Trophoblast cell (in vitro differentiated cells and primary cell): Measurements from ENCODE around the gene FNDC3B.

ENCODE experiments used
- DNase-seq, 2 donors: peaks; one replicate each; pipeline ENCODE4 v3.0.0-alpha.2; 2016
- H2AFZ ChIP-seq: 2 replicates; pipeline ENCODE4 v1.6.1; 2013; ENCODE audit warnings: low read length, moderate library complexity, mild to moderate bottlenecking; ENCODE audit not compliant: insufficient read depth, poor library complexity
- H2AK5ac ChIP-seq: 2 replicates; pipeline ENCODE4 v1.6.1; 2013; ENCODE audit warnings: mild to moderate bottlenecking, low read length
- H2BK120ac ChIP-seq: 2 replicates; pipeline ENCODE4 v1.6.1; 2013; ENCODE audit warnings: low read length, mild to moderate bottlenecking, moderate library complexity; ENCODE audit not compliant: insufficient read depth, poor library complexity
- H2BK12ac ChIP-seq: 2 replicates; pipeline ENCODE4 v1.6.1; 2013; ENCODE audit warnings: mild to moderate bottlenecking, low read length, moderate library complexity
- H2BK5ac ChIP-seq: 2 replicates; pipeline ENCODE4 v1.6.1; 2013; ENCODE audit warnings: low read length, low read depth, moderate library complexity, mild to moderate bottlenecking; ENCODE audit not compliant: poor library complexity
- H3K14ac ChIP-seq: 2 replicates; pipeline ENCODE4 v1.6.1; 2013; ENCODE audit warnings: mild to moderate bottlenecking, low read length
- H3K18ac ChIP-seq: 2 replicates; pipeline ENCODE4 v1.6.1; 2013; ENCODE audit warnings: mild to moderate bottlenecking, low read length
- H3K23ac ChIP-seq: 2 replicates; pipeline ENCODE4 v1.6.1; 2013; ENCODE audit warnings: low read length
- H3K27ac ChIP-seq: 2 replicates; pipeline ENCODE4 v1.5.1; 2013; ENCODE audit warnings: low read depth, mild to moderate bottlenecking, inconsistent platforms, low read length, moderate library complexity
- H3K27me3 ChIP-seq: 2 replicates; pipeline ENCODE4 v1.6.1; 2013; ENCODE audit warnings: inconsistent platforms, mild to moderate bottlenecking, low read length, moderate library complexity; ENCODE audit not compliant: insufficient read depth
- H3K36me3 ChIP-seq, 2 experiments: 1 replicate in 1 of 2; 2 replicates in 1 of 2; pipeline ENCODE4 v1.6.1; 2013; ENCODE audit warnings: low read length in 2 of 2, mild to moderate bottlenecking in 2 of 2, moderate library complexity in 1 of 2; ENCODE audit not compliant: insufficient read depth in 2 of 2, control insufficient read depth in 1 of 2
- H3K4ac ChIP-seq: 2 replicates; pipeline ENCODE4 v1.6.1; 2013; ENCODE audit warnings: low read depth, mild to moderate bottlenecking, low read length, moderate library complexity
- H3K4me1 ChIP-seq, 2 experiments: 1 replicate in 1 of 2; 2 replicates in 1 of 2; pipeline ENCODE4 v1.6.1; 2013; ENCODE audit warnings: low read length in 2 of 2, mild to moderate bottlenecking in 2 of 2, moderate library complexity in 1 of 2; ENCODE audit not compliant: insufficient read depth in 2 of 2, control insufficient read depth in 1 of 2
- H3K4me2 ChIP-seq: 2 replicates; pipeline ENCODE4 v1.6.1; 2013; ENCODE audit warnings: inconsistent platforms, mild to moderate bottlenecking, low read length, moderate library complexity
- H3K4me3 ChIP-seq: 2 replicates; pipeline ENCODE4 v1.5.1; 2013; ENCODE audit warnings: mild to moderate bottlenecking, low read depth, low read length, inconsistent platforms
- H3K79me1 ChIP-seq: one replicate; pipeline ENCODE4 v1.6.1; 2013; ENCODE audit warnings: low read length
- H3K79me2 ChIP-seq: 2 replicates; pipeline ENCODE4 v1.6.1; 2013; ENCODE audit warnings: low read length, mild to moderate bottlenecking; ENCODE audit not compliant: control insufficient read depth, insufficient read depth, poor library complexity
- H3K9ac ChIP-seq: 2 replicates; pipeline ENCODE4 v1.6.1; 2013; ENCODE audit warnings: mild to moderate bottlenecking, low read length
- H3K9me3 ChIP-seq: 2 replicates; pipeline ENCODE4 v1.6.1; 2013; ENCODE audit warnings: low read depth, mild to moderate bottlenecking, control low read depth, inconsistent platforms, low read length; ENCODE audit not compliant: insufficient read depth
- H4K12ac ChIP-seq: 2 replicates; pipeline ENCODE4 v1.6.1; 2013; ENCODE audit warnings: low read depth, mild to moderate bottlenecking, low read length, moderate library complexity
- H4K8ac ChIP-seq: 2 replicates; pipeline ENCODE4 v1.6.1; 2013; ENCODE audit warnings: low read depth, mild to moderate bottlenecking, low read length, moderate library complexity
- H4K91ac ChIP-seq: one replicate; pipeline ENCODE4 v1.6.1; 2013; ENCODE audit warnings: low read depth, mild to moderate bottlenecking, low read length, moderate library complexity
- WGBS: extraction: QIAGEN DNeasy Blood & Tissue Kit; methylation state at CpG from one replicate; pipeline ENCODE4 v1.1.7; 2013; ENCODE audit warnings: missing lambda C conversion rate; ENCODE audit not compliant: insufficient read length, insufficient coverage; ENCODE audit errors: extremely low coverage; 5-methylcytosine and 5-hydroxymethylcytosine counted together

FNDC3B gene

DNA sequence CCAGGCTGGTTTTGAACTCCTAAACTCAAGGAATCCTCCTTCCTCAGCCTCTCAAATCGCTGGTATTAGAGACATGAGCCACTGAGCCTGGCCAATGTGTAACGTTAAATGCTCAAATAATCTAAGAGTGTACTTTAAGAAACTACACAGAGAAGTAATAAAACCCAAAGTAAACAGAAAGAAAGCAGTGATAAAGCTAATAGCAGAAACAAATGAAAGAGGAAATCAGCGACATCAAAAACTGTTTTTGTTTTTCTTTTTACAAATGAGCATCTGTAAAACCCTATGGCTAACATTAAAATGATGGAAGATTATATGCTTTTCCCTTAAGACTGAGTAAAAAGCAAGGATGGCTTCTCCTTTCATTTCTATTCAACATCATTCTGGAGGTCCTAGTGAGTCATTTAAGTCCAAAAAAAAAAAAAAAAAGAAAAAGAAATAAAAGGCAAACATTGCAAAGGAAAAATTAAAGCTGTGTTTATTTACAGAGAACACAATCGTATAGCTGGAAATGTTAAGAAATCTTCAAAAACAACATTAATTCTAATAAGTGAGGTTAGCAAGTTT, 36.8 kb upstream of the FNDC3B start:
- no peak overlapping the region for H2BK5ac ChIP-seq
- no peak overlapping the region for H2BK12ac ChIP-seq
- no peak overlapping the region for H2AFZ ChIP-seq
- H3K9ac ChIP-seq: no peak overlapping the region
- no peak overlapping the region for H3K23ac ChIP-seq
- no CpG with 5 or more reads among the region's 4 CpGs for WGBS
- H3K4me3 ChIP-seq: no peak overlapping the region
- no peak overlapping the region for H3K4me2 ChIP-seq
- no peak overlapping the region for H4K91ac ChIP-seq
- no peak overlapping the region for H3K27ac ChIP-seq
- no peaks in the 10 kb centered on the region for H3K79me1 ChIP-seq
- H3K79me2 ChIP-seq: no peaks in the 10 kb centered on the region
- H4K8ac ChIP-seq: no peak overlapping the region
- DNase-seq: no peak
- no peak overlapping the region for H2BK120ac ChIP-seq
- H3K4me1 ChIP-seq: no peaks in the 10 kb centered on the region
- H3K18ac ChIP-seq: no peak overlapping the region
- no peaks in the 10 kb centered on the region for H3K9me3 ChIP-seq
- H3K4ac ChIP-seq: no peak overlapping the region
- no peaks in the 10 kb centered on the region for H3K36me3 ChIP-seq
- no peak overlapping the region for H4K12ac ChIP-seq
- H2AK5ac ChIP-seq: no peak overlapping the region
- H3K14ac ChIP-seq: no peak overlapping the region
- no peaks in the 10 kb centered on the region for H3K27me3 ChIP-seq

GRCh38 chr3:172003146-172003545, 36.2 kb upstream of the FNDC3B start:
- H4K12ac ChIP-seq: no peak overlapping the region
- H4K91ac ChIP-seq: no peak overlapping the region
- H3K9me3 ChIP-seq: no peaks in the 10 kb centered on the region
- no peaks in the 10 kb centered on the region for H3K79me1 ChIP-seq
- no peak overlapping the region for H2BK120ac ChIP-seq
- H3K23ac ChIP-seq: no peak overlapping the region
- H2AK5ac ChIP-seq: no peak overlapping the region
- no peak overlapping the region for H3K18ac ChIP-seq
- H3K27me3 ChIP-seq: no peaks in the 10 kb centered on the region
- H2AFZ ChIP-seq: no peak overlapping the region
- no peak overlapping the region for H3K4me3 ChIP-seq
- no peak overlapping the region for H3K27ac ChIP-seq
- no CpG with 5 or more reads among the region's 6 CpGs for WGBS
- H3K4me2 ChIP-seq: no peak overlapping the region
- H3K9ac ChIP-seq: no peak overlapping the region
- no peak overlapping the region for H4K8ac ChIP-seq
- H3K4me1 ChIP-seq: no peaks in the 10 kb centered on the region
- H3K79me2 ChIP-seq: no peaks in the 10 kb centered on the region
- H3K36me3 ChIP-seq: no peaks in the 10 kb centered on the region
- no peak for DNase-seq
- H3K14ac ChIP-seq: no peak overlapping the region
- no peak overlapping the region for H2BK5ac ChIP-seq
- H2BK12ac ChIP-seq: no peak overlapping the region
- H3K4ac ChIP-seq: no peak overlapping the region

DNA sequence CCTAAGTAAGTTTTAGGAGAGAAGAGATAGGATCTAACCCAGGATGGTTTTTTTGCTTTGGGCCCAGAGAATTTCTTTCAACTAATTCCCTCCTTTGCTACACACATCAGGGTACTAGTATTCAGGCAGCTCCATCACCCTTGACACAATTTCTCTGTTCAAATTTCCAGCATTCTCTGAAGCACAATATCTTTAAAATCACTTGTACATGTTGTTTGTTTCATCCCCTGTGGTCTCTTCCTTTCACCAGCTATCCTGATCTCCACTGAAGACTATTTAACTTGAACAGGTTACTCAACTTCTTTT, 32.4 kb upstream of the FNDC3B start:
- Histone ChIP-seq H3K27ac (no peak overlapping the region), H3K9ac (no peak overlapping the region), H4K91ac (no peak overlapping the region), H3K9me3 (no peaks in the 10 kb centered on the region), H3K79me1 (no peaks in the 10 kb centered on the region), H2AFZ (no peak overlapping the region), H2AK5ac (no peak overlapping the region), H4K12ac (no peak overlapping the region), H3K36me3 (no peaks in the 10 kb centered on the region), H3K4me1 (no peaks in the 10 kb centered on the region), H3K18ac (no peak overlapping the region), H3K4me2 (no peak overlapping the region), H3K4ac (no peak overlapping the region), H2BK12ac (no peak overlapping the region), H3K79me2 (no peaks in the 10 kb centered on the region), H3K4me3 (no peak overlapping the region), H2BK5ac (no peak overlapping the region), H4K8ac (no peak overlapping the region), H2BK120ac (no peak overlapping the region), H3K23ac (no peak overlapping the region), H3K27me3 (no peaks in the 10 kb centered on the region), H3K14ac (no peak overlapping the region)
- peak; percentile 70 to 93 for DNase-seq

DNA sequence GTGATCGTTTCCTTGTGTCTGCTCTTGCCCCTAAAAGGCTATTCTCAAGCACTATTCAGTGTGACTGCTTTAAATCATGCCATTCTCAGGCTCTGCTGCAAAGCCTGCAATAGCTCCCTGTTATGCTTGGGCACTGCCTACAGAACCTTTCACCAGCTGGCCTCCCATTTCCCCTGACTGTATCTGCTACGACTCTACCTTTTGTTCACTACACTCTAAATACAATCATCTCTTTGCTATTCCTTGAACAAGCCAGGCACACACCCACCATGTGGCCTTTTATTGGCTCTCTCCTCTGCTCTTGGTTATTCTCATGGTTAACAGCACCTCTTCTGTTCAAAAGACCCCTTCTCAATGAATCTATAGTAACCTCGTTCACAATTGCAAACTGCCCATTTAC, 29.6 kb upstream of the FNDC3B start:
- WGBS: no CpG with 5 or more reads among the region's 3 CpGs
- Histone ChIP-seq H4K12ac (no peak overlapping the region), H4K91ac (no peak overlapping the region), H2BK120ac (no peak overlapping the region), H2AFZ (no peak overlapping the region), H3K4ac (no peak overlapping the region), H3K18ac (no peak overlapping the region), H3K4me3 (no peak overlapping the region), H2AK5ac (no peak overlapping the region), H3K27me3 (no peaks in the 10 kb centered on the region), H4K8ac (no peak overlapping the region), H3K27ac (no peak overlapping the region), H3K9ac (no peak overlapping the region), H3K4me1 (no peaks in the 10 kb centered on the region), H3K36me3 (no peaks in the 10 kb centered on the region), H2BK5ac (no peak overlapping the region), H3K79me1 (no peaks in the 10 kb centered on the region), H3K23ac (peak overlapping the region; percentile 93), H3K14ac (no peak overlapping the region), H3K9me3 (no peaks in the 10 kb centered on the region), H3K4me2 (no peak overlapping the region), H3K79me2 (no peaks in the 10 kb centered on the region), H2BK12ac (no peak overlapping the region)
- DNase-seq: no peak
